ENCODE measurements around the gene PAK2. TPM values are rescaled to one million over a fixed set of nuclear protein-coding genes. Genes with fewer than 3 reads are reported as not detected.
A peak's percentile ranks its signal among the peaks of the same experiment; 100 is the strongest.

PAK2 gene
- total and polyA plus RNA-seq, 12 donors: 14.5 to 62.2 (median 50.4) TPM

- Histone ChIP-seq H3K4me1 (no peaks in the 10 kb centered on the region), H3K27ac (no peak overlapping the region), H3K27me3 (no peaks in the 10 kb centered on the region), H3K9me3 (no peaks in the 10 kb centered on the region), H3K4me3 (no peak overlapping the region), H3K36me3 (peaks cover 0 to 97% (median 43%) of the 10 kb centered on the region in 9 donors)
- DNase-seq: no peak
- intact Hi-C loops (cut with DNase I): no loop called here
- WGBS, 2 donors: 88 to 90% methylated on average over 9 of the region's 9 CpGs
- no peak for TF ChIP-seq CTCF (IDR thresholded peaks at IDR 0.05)
- ATAC-seq: no peak
Measured at GRCh38 chr3:196803891-196804468, 64.3 kb downstream of the PAK2 start.

GRCh38 chr3:196804773-196805172 lies 65.1 kb downstream of the PAK2 start:
- H3K4me1 ChIP-seq: no peaks in the 10 kb centered on the region
- H3K9me3 ChIP-seq: no peaks in the 10 kb centered on the region
- no peaks in the 10 kb centered on the region for H3K27me3 ChIP-seq
- H3K27ac ChIP-seq: no peak overlapping the region
- 48 to 63% methylated on average over 1 of the region's 1 CpG for WGBS, 2 donors
- TF ChIP-seq CTCF (IDR thresholded peaks at IDR 0.05): no peak
- DNase-seq: no peak
- no peak overlapping the region for H3K4me3 ChIP-seq
- peaks cover 0 to 98% (median 48%) of the 10 kb centered on the region in 9 donors for H3K36me3 ChIP-seq
- ATAC-seq: no peak
- intact Hi-C loops (cut with DNase I): no loop called here

- H3K27ac ChIP-seq: no peak overlapping the region
- 91 to 92% methylated on average over 3 of the region's 3 CpGs for WGBS, 2 donors
Measured at GRCh38 chr3:196810963-196811581, 71.4 kb downstream of the PAK2 start.

GRCh38 chr3:196812853-196813252 lies 73.2 kb downstream of the PAK2 start:
- ATAC-seq: peak in 7 of 8 donors; percentile 59 to 86 (median 76)

More at GRCh38 chr3:196810963-196811581, 71.4 kb downstream of the PAK2 start:
- H3K4me1 ChIP-seq: no peaks in the 10 kb centered on the region
- ATAC-seq (no peak), DNase-seq (no peak)
- H3K4me3 ChIP-seq: no peak overlapping the region
- H3K9me3 ChIP-seq: no peaks in the 10 kb centered on the region
- peaks cover 0 to 98% (median 70%) of the 10 kb centered on the region in 9 donors for H3K36me3 ChIP-seq
- intact Hi-C loops (cut with DNase I): loop anchor here in 1 of 10 donors (5.0 kb wide), 1 partner anchor 69 kb away; no protein-coding TSS in a partner anchor
- no peak for TF ChIP-seq CTCF (IDR thresholded peaks at IDR 0.05)
- no peaks in the 10 kb centered on the region for H3K27me3 ChIP-seq

More at GRCh38 chr3:196812853-196813252, 73.2 kb downstream of the PAK2 start:
- H3K9me3 ChIP-seq: no peaks in the 10 kb centered on the region
- no peak for TF ChIP-seq CTCF (IDR thresholded peaks at IDR 0.05)
- intact Hi-C loops (cut with DNase I): loop anchor here in 1 of 10 donors (5.0 kb wide), 1 partner anchor 71 kb away; no protein-coding TSS in a partner anchor
- no peak for DNase-seq
- peaks cover 0 to 98% (median 60%) of the 10 kb centered on the region in 9 donors for H3K36me3 ChIP-seq
- H3K27me3 ChIP-seq: no peaks in the 10 kb centered on the region
- no peaks in the 10 kb centered on the region for H3K4me1 ChIP-seq
- WGBS, 2 donors: 79 to 83% methylated on average over 7 of the region's 7 CpGs
- peak overlapping the region in 4 of 10 donors; percentile 15 to 54 (median 26) for H3K27ac ChIP-seq
- no peak overlapping the region for H3K4me3 ChIP-seq

Measured in heart right ventricle (tissue), 16 donors.